DOHH2 (cell line): Measurements from ENCODE around the gene ZNF22.
A peak's percentile ranks its signal among the peaks of the same experiment; 100 is the strongest.

Source experiments
- H3F3A ChIP-seq: fragments of 200-600 bp; sonication (generic), shearing (Covaris generic); 2 replicates; pipeline ENCODE4 v1.6.0; 2016; ENCODE audit warnings: antibody characterized with exemption, mild to moderate bottlenecking; ENCODE audit not compliant: control insufficient read depth, insufficient read depth
- H3K27ac ChIP-seq: fragments of 200-600 bp; sonication (generic); 2 replicates; pipeline ENCODE4 v1.5.1; 2014; ENCODE audit warnings: low read depth, mild to moderate bottlenecking, low read length, moderate library complexity
- H3K27me3 ChIP-seq: fragments of 200-600 bp; sonication (generic); 2 replicates; pipeline ENCODE4 v1.6.1; 2014; ENCODE audit warnings: mild to moderate bottlenecking, low read length, mixed read lengths; ENCODE audit not compliant: control insufficient read depth
- H3K36me3 ChIP-seq: fragments of 200-600 bp; sonication (generic); 2 replicates; pipeline ENCODE4 v1.6.1; 2014; ENCODE audit warnings: mild to moderate bottlenecking, low read length, moderate library complexity, mixed read lengths; ENCODE audit not compliant: control insufficient read depth
- H3K4me1 ChIP-seq: fragments of 200-600 bp; sonication (generic); 2 replicates; pipeline ENCODE4 v1.6.1; 2014; ENCODE audit warnings: mild to moderate bottlenecking, low read length, mixed read lengths; ENCODE audit not compliant: control insufficient read depth
- H3K4me2 ChIP-seq: fragments of 200-600 bp; sonication (generic); 2 replicates; pipeline ENCODE4 v1.6.0; 2014; ENCODE audit warnings: mild to moderate bottlenecking, low read length, moderate library complexity
- H3K4me3 ChIP-seq: fragments of 200-600 bp; sonication (generic); 2 replicates; pipeline ENCODE4 v1.5.1; 2014; ENCODE audit warnings: mild to moderate bottlenecking, low read length, mixed read lengths
- H3K79me2 ChIP-seq: fragments of 200-600 bp; sonication (generic); 2 replicates; pipeline ENCODE4 v1.6.1; 2014; ENCODE audit warnings: mild to moderate bottlenecking, low read length, mixed read lengths; ENCODE audit not compliant: control insufficient read depth
- H3K9me2 ChIP-seq: fragments of 200-600 bp; sonication (generic); replicated peaks from 2 replicates; pipeline ENCODE4 v1.6.1; 2014; ENCODE audit warnings: mild to moderate bottlenecking, low read length, mixed read lengths; ENCODE audit not compliant: control insufficient read depth
- H3K9me3 ChIP-seq: fragments of 200-600 bp; sonication (generic); 2 replicates; pipeline ENCODE4 v1.6.1; 2014; ENCODE audit warnings: antibody characterized with exemption, low read length, mixed read lengths; ENCODE audit not compliant: control insufficient read depth, insufficient read depth
- H4K20me1 ChIP-seq: fragments of 200-600 bp; sonication (generic); 2 replicates; pipeline ENCODE4 v1.6.0; 2014; ENCODE audit warnings: low read depth, mild to moderate bottlenecking, antibody characterized with exemption, low read length, moderate library complexity; ENCODE audit not compliant: control insufficient read depth, insufficient read depth
- EZH2phosphoT487 ChIP-seq: fragments of 200-600 bp; sonication (generic); IDR thresholded peaks from 2 replicates; pipeline ENCODE4 v1.6.1; 2017; ENCODE audit warnings: borderline replicate concordance, mild to moderate bottlenecking, antibody characterized with exemption, low read length, moderate library complexity, mixed read lengths
- TF ChIP-seq, protein P1 (sequence below): fragments of 200-600 bp; sonication (generic); IDR thresholded peaks from one replicate; pipeline ENCODE4 v1.5.1; 2014; ENCODE audit warnings: antibody characterized with exemption, mild to moderate bottlenecking, low read depth, low read length; ENCODE audit not compliant: poor library complexity, severe bottlenecking

The ZNF22 gene

DNA sequence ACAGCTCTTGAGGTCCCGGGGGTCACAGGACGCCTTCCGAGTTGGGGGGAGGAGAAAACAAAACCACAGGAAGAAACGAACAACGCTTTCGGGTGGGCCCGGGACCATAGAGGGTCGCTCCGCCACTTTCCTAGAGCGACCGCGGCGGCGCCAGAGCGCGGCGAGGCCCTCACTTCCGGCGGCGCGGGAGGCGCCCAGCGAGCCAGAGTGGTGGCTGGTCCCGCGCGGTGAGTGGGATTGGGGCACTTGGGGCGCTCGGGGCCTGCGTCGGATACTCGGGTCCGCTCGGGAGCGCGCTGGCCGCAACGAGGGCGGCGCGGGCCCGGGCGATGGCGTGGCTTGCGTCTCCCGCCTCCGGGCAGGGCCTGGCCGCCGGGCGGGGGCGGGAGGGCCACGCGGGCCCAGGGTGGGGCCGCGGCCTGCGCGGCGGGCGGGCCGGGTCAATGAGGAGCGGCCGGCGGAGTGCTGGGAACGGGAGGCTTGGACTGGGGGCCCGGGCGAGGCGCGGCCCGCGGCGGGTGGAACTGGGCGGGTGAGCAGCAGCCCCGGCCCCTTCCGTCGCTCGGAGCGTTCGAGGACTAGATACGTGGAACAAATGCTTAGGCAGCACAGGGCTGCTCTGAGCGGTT, at the start of gene ZNF22:
ZNF22 (plus strand) TSS at position 172 of the 629 bp plus-strand sequence. CDS start 2,446 bp downstream, outside the sequence.
- peaks cover 8% of the 10 kb centered on the region; the same call in 1 of the 2 replicates for H4K20me1 ChIP-seq
- peaks cover 28% of the 10 kb centered on the region for H3K4me1 ChIP-seq
- peak within 1 kb of the TSS; percentile 77 for H3K4me2 ChIP-seq
- H3K27ac ChIP-seq, result peak within 1 kb of the TSS; percentile 46
- H3K79me2 ChIP-seq, result peaks cover 54% of the 10 kb centered on the region
- peaks cover 39% of the 10 kb centered on the region for H3K36me3 ChIP-seq
- no peaks in the 10 kb centered on the region for H3K27me3 ChIP-seq
- TF ChIP-seq EZH2phosphoT487, result no peak
- TF ChIP-seq, protein P1, sequence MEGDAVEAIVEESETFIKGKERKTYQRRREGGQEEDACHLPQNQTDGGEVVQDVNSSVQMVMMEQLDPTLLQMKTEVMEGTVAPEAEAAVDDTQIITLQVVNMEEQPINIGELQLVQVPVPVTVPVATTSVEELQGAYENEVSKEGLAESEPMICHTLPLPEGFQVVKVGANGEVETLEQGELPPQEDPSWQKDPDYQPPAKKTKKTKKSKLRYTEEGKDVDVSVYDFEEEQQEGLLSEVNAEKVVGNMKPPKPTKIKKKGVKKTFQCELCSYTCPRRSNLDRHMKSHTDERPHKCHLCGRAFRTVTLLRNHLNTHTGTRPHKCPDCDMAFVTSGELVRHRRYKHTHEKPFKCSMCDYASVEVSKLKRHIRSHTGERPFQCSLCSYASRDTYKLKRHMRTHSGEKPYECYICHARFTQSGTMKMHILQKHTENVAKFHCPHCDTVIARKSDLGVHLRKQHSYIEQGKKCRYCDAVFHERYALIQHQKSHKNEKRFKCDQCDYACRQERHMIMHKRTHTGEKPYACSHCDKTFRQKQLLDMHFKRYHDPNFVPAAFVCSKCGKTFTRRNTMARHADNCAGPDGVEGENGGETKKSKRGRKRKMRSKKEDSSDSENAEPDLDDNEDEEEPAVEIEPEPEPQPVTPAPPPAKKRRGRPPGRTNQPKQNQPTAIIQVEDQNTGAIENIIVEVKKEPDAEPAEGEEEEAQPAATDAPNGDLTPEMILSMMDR, result no peak
- no peaks in the 10 kb centered on the region for H3K9me2 ChIP-seq
- no peaks in the 10 kb centered on the region for H3K9me3 ChIP-seq
- peak within 1 kb of the TSS; percentile 91 for H3K4me3 ChIP-seq
- 0 out of 2 replicates have a peak, but pooled peaks cover 4% of the 10 kb centered on the region for H3F3A ChIP-seq

DNA sequence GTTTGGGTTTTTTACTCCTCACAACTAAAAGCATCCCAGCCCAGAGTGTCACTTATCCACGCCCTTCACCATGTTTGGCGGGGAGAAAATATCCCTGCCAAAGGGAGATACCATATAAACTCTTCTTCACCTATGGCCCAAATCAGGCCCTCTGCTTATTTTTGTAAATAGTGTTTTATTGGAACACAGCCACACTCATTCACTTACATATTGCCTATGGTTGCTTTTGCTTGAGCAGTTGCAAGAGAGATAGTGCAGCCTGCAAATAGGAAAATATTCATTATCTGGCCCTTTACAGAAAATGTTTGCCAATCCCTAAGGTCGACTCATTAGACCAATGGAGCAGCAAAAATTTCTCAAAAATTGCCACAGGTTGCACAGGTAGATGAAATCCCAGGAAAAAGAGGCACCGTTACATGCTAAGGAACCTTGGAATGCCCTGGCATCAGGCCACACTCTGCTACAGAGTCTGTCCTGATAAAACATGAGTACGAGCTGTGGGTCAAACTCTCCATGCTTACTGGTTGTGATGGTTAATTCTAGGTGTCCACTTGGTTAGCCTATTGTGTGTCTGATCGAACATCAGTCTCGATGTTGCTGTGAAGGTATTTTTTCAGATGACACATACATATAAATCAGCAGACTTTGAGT, 49.0 kb upstream of the ZNF22 start:
- Histone ChIP-seq H3K4me2 (no peak overlapping the region), H3K27ac (no peak overlapping the region), H3F3A (no peaks in the 10 kb centered on the region), H3K27me3 (no peaks in the 10 kb centered on the region), H3K9me2 (no peaks in the 10 kb centered on the region), H4K20me1 (no peaks in the 10 kb centered on the region), H3K9me3 (no peaks in the 10 kb centered on the region), H3K79me2 (no peaks in the 10 kb centered on the region), H3K36me3 (no peaks in the 10 kb centered on the region), H3K4me3 (no peak overlapping the region), H3K4me1 (peaks cover 24% of the 10 kb centered on the region)
- no peak for TF ChIP-seq EZH2phosphoT487
- TF ChIP-seq, protein P1, result no peak

DNA sequence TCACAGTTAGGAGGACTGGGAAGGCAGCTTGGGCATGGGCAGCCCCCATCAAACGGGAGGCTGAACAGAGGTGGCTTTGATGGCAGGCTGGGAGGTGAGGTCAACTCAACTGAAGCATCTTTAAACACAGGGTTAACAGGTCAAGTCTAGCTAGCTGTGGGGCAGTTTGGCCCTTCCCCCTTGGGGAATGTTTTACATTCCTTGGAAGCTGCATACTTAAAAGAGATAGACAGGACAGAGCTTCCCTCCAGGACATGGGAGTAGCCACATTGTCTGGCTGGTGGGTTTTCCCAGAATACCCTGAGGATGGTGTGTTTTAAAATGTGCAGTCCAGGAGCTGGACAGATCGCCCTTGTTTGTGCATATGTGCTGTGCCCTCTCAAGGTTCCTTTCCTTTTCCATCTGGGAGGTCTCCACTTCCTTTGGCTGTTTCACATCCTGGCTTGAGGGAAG, 47.9 kb upstream of the ZNF22 start:
- Histone ChIP-seq H3K4me1 (peaks cover 19% of the 10 kb centered on the region), H3K9me3 (no peaks in the 10 kb centered on the region), H3K79me2 (no peaks in the 10 kb centered on the region), H4K20me1 (no peaks in the 10 kb centered on the region), H3K36me3 (no peaks in the 10 kb centered on the region), H3K27ac (no peak overlapping the region), H3K4me3 (no peak overlapping the region), H3K27me3 (no peaks in the 10 kb centered on the region), H3F3A (no peaks in the 10 kb centered on the region), H3K9me2 (no peaks in the 10 kb centered on the region), H3K4me2 (no peak overlapping the region)
- TF ChIP-seq, protein P1, result no peak
- no peak for TF ChIP-seq EZH2phosphoT487
